Skeletal muscle tissue (tissue), 4 donors: Measurements from ENCODE around the gene TRIB2. TPM values are rescaled to one million over a fixed set of nuclear protein-coding genes. Genes with fewer than 3 reads are reported as not detected.

Source experiments
- H3K27ac ChIP-seq: one replicate; pipeline ENCODE4 v1.7.0; 2013; ENCODE audit warnings: mild to moderate bottlenecking, low read depth, low read length, inconsistent platforms
- H3K27me3 ChIP-seq, 3 donors: one replicate each; pipeline ENCODE4 v1.7.0; 2013; ENCODE audit warnings: low read length in 3 of 3; ENCODE audit not compliant: control insufficient read depth in 3 of 3, insufficient read depth in 3 of 3
- H3K36me3 ChIP-seq, 3 donors: one replicate each; pipeline ENCODE4 v1.7.0; 2013; ENCODE audit warnings: low read length in 3 of 3; ENCODE audit not compliant: control insufficient read depth in 3 of 3, insufficient read depth in 3 of 3
- H3K4me1 ChIP-seq, 3 donors: one replicate each; pipeline ENCODE4 v1.7.0; 2013; ENCODE audit warnings: low read length in 3 of 3, mild to moderate bottlenecking in 3 of 3; ENCODE audit not compliant: control insufficient read depth in 3 of 3, insufficient read depth in 3 of 3
- H3K4me3 ChIP-seq, 3 donors: one replicate each; pipeline ENCODE4 v1.7.0; 2013; ENCODE audit warnings: low read length in 3 of 3
- H3K9ac ChIP-seq, 3 donors: one replicate each; pipeline ENCODE4 v1.7.0; 2013; ENCODE audit warnings: low read length in 3 of 3, mild to moderate bottlenecking in 3 of 3, moderate library complexity in 2 of 3, low read depth in 1 of 3
- H3K9me3 ChIP-seq, 3 donors: one replicate each; pipeline ENCODE4 v1.7.0; 2013; ENCODE audit warnings: low read length in 3 of 3; ENCODE audit not compliant: control insufficient read depth in 3 of 3
- total RNA-seq: library from RNA; depleted of rRNA; stranded (reverse); fragments of >200 nt; gene quantifications from one replicate; pipeline ENCODE4 v1.2.3, GENCODE V29; 2014
- donor health status: Osteomylitis.

Gene TRIB2
- total RNA-seq, 1 donor from 2014 or later = 38.1 TPM

- H3K4me3 ChIP-seq = no peak overlapping the region
- H3K27ac ChIP-seq = no peak overlapping the region
- no peaks in the 10 kb centered on the region for H3K9me3 ChIP-seq
- no peaks in the 10 kb centered on the region for H3K36me3 ChIP-seq
- no peaks in the 10 kb centered on the region for H3K27me3 ChIP-seq
- no peak overlapping the region for H3K9ac ChIP-seq
- peaks cover 0 to under 1% (median under 1%) of the 10 kb centered on the region in 3 donors for H3K4me1 ChIP-seq
Measured at GRCh38 chr2:12709207-12709522, 7.6 kb upstream of the TRIB2 start.

DNA sequence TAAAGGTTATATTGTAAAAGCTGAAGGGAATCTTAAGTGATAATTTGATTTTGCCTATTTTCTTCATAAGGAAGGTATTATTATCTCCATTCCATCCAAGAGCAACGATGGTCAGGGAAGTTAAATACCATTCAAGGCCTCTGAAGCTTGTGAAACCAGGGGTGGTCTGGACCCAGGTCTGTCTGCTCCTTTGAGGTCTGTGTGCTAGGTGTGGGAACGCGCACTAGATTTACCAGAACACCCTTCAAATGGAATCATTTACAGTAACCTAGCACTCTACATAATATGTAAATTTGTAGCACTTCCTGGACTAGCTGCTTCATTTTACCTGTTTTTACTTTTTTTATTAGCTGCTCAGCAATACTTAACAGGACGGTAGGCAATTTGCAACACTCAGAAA lies 6.4 kb upstream of the TRIB2 start:
- Histone ChIP-seq H3K9me3 (no peaks in the 10 kb centered on the region), H3K9ac (no peak overlapping the region), H3K27me3 (no peaks in the 10 kb centered on the region), H3K4me1 (peaks cover 9 to 12% (median 10%) of the 10 kb centered on the region in 3 donors), H3K36me3 (no peaks in the 10 kb centered on the region), H3K27ac (no peak overlapping the region), H3K4me3 (no peak overlapping the region)

DNA sequence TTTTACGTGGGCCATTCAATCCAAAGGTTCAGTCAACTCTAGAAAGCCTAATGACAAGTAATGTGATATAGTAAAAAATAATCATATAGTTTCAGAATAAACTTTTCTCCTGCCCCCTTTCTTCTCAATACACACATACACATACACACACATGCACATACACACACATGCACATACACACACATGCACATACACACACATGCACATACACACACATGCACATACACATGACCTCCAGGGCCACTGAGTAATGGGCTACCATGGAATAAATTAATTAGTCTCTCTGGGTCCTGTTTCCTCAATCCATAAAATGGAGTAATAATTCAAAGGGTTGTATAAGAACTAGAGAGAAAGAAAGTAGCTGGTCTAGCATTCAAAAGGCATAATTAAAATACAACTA lies 5.4 kb upstream of the TRIB2 start:
- no peak overlapping the region for H3K4me3 ChIP-seq
- no peak overlapping the region for H3K27ac ChIP-seq
- H3K9me3 ChIP-seq = no peaks in the 10 kb centered on the region
- H3K36me3 ChIP-seq = no peaks in the 10 kb centered on the region
- H3K9ac ChIP-seq = no peak overlapping the region
- peaks cover 17 to 21% (median 19%) of the 10 kb centered on the region in 3 donors for H3K4me1 ChIP-seq
- no peaks in the 10 kb centered on the region for H3K27me3 ChIP-seq

DNA sequence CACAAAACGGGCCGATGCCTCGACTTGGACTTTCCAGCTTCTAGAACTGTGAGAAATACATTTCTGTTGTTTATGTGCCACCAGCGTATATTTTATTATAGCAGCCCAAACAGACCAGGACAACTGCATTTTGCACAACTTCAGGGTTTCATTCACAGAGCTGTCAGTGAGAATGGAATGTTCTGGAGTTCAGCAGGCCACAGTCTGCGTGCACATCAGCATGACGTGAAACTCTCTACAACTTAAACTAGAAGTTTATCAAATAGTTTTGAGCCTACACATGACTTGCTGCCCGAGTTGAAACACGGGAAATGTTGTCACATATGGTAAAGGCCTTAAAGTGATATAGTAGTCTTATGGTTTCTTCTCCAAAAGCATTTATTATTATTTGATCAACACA lies 3.9 kb upstream of the TRIB2 start:
- H3K9ac ChIP-seq = no peak overlapping the region
- H3K27me3 ChIP-seq = no peaks in the 10 kb centered on the region
- no peak overlapping the region for H3K27ac ChIP-seq
- H3K4me3 ChIP-seq = no peak overlapping the region
- peaks cover 17 to 22% (median 19%) of the 10 kb centered on the region in 3 donors for H3K4me1 ChIP-seq
- no peaks in the 10 kb centered on the region for H3K9me3 ChIP-seq
- no peaks in the 10 kb centered on the region for H3K36me3 ChIP-seq

DNA sequence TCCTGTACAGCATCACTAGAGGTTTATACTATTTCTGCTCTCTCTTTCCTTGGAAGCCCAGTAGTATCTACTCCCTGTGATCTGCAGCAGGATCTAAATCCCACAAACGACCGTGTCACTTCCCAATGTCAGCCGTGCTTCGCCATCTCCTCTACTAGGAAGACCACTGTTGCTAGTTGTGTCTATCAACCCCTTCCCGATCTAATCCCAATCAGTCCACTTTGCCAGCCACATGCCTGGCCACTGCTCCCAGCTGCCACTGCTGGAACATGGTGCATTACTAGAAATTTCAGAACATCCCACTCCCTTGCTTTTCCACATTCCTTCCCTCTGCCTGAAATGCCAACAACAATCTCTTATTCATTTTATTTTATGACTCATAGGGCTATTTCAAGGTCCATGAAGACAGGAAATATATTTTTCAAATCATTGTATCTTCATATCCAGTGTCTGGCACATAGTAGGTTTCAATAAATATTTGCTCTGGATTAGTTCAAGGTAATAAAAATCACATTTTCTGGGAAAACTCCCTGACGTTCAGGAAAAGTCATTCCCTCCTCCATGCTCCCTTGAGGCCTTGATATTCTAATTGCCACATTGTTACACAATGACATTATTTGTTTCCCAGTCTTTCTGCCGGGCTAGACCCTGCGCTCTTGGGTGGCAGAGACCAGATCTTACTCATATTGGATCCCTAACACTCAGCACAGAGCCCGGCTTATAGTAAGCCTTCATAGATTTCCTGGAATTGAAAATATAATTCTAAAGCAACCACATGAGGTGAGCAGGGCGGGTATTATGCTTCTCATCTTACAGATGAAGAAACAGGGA lies 2.1 kb upstream of the TRIB2 start:
- no peaks in the 10 kb centered on the region for H3K36me3 ChIP-seq
- peak overlapping the region in 2 of 3 donors; percentile 47 to 90 for H3K9ac ChIP-seq
- no peak overlapping the region for H3K4me3 ChIP-seq
- H3K9me3 ChIP-seq = no peaks in the 10 kb centered on the region
- H3K27me3 ChIP-seq = no peaks in the 10 kb centered on the region
- H3K4me1 ChIP-seq = peaks cover 22 to 30% (median 28%) of the 10 kb centered on the region in 3 donors
- peak overlapping the region; percentile 95 for H3K27ac ChIP-seq

GRCh38 chr2:12715258-12716031 lies 1.3 kb upstream of the TRIB2 start:
- H3K36me3 ChIP-seq = no peaks in the 10 kb centered on the region
- H3K9ac ChIP-seq = peak overlapping the region; percentile 47 to 95 (median 90)
- no peaks in the 10 kb centered on the region for H3K9me3 ChIP-seq
- no peaks in the 10 kb centered on the region for H3K27me3 ChIP-seq
- H3K27ac ChIP-seq = peak overlapping the region; percentile 95
- peak overlapping the region; percentile 88 to 92 (median 89) for H3K4me3 ChIP-seq
- H3K4me1 ChIP-seq = peaks cover 25 to 33% (median 32%) of the 10 kb centered on the region in 3 donors

DNA sequence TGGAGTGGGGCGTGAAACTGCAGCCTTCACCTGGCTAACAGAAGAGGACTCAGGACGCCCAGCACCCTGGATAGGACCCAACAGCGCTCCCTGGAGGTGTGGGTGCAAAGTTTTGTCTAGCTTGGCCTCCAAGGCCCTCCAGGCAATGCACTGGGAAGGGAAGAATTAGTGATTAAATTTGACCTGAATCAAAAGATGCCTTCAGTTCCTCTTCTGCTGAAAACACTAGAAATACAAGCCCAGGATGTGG lies 779 bp upstream of the TRIB2 start:
- H3K4me1 ChIP-seq = peaks cover 25 to 34% (median 33%) of the 10 kb centered on the region in 3 donors

GRCh38 chr2:12717191-12718014 lies 667 bp downstream of the TRIB2 start:
- Histone ChIP-seq H3K27me3 (no peaks in the 10 kb centered on the region), H3K9ac (peak overlapping the region; percentile 95), H3K4me1 (peaks cover 34 to 43% (median 40%) of the 10 kb centered on the region in 3 donors), H3K4me3 (peak overlapping the region; percentile 88 to 96 (median 91)), H3K9me3 (no peaks in the 10 kb centered on the region), H3K36me3 (no peaks in the 10 kb centered on the region), H3K27ac (peak overlapping the region; percentile 93)

More for the DNA sequence above, 779 bp upstream of the TRIB2 start:
- H3K27ac ChIP-seq = peak overlapping the region; percentile 95
- H3K36me3 ChIP-seq = no peaks in the 10 kb centered on the region
- peak overlapping the region; percentile 88 to 92 (median 89) for H3K4me3 ChIP-seq
- H3K27me3 ChIP-seq = no peaks in the 10 kb centered on the region
- H3K9me3 ChIP-seq = no peaks in the 10 kb centered on the region
- H3K9ac ChIP-seq = peak overlapping the region; percentile 90 to 96 (median 95)

GRCh38 chr2:12718015-12718671 lies 1.4 kb downstream of the TRIB2 start:
- Histone ChIP-seq H3K4me1 (peaks cover 36 to 50% (median 40%) of the 10 kb centered on the region in 3 donors), H3K36me3 (no peaks in the 10 kb centered on the region)

More at GRCh38 chr2:12718015-12718671, 1.4 kb downstream of the TRIB2 start:
- Histone ChIP-seq H3K27me3 (no peaks in the 10 kb centered on the region), H3K9ac (peak overlapping the region; percentile 95), H3K4me3 (peak overlapping the region; percentile 88 to 96 (median 91)), H3K9me3 (no peaks in the 10 kb centered on the region), H3K27ac (peak overlapping the region; percentile 93)
